ENCODE data around the gene BNC2. TPM values are rescaled to one million over a fixed set of nuclear protein-coding genes. Genes with fewer than 3 reads are reported as not detected.

BNC2 gene
- total and polyA plus RNA-seq, 2 experiments from 2014 or later = 19.3 to 20.7 TPM

- H3K79me2 ChIP-seq = peaks cover 4% of the 10 kb centered on the region
- no peaks in the 10 kb centered on the region for H3K27me3 ChIP-seq
- H3K36me3 ChIP-seq (replicated peaks; ENCODE audit: insufficient read depth, low read depth) = no peaks in the 10 kb centered on the region
- no peaks in the 10 kb centered on the region for H3K9me3 ChIP-seq (ENCODE audit: low read depth)
- H4K20me1 ChIP-seq (ENCODE audit: insufficient read depth, poor library complexity, severe bottlenecking) = no peaks in the 10 kb centered on the region
- no peak overlapping the region for H2AFZ ChIP-seq
- H3K4me2 ChIP-seq = no peak overlapping the region
- 98% methylated on average over 3 of the region's 3 CpGs for WGBS (ENCODE audit: low lambda C conversion rate, missing lambda C conversion rate)
- no peak overlapping the region for H3K4me3 ChIP-seq
- peaks cover 5% of the 10 kb centered on the region for H3K4me1 ChIP-seq (ENCODE audit: insufficient read depth)
- TF ChIP-seq CTCF (IDR thresholded peaks at IDR 0.05; ENCODE audit: poor library complexity) = no peak
- TF ChIP-seq EZH2phosphoT487 (IDR thresholded peaks at IDR 0.05; ENCODE audit: low read depth, severe bottlenecking, unreplicated experiment) = no peak
- TF ChIP-seq EZH2 (IDR thresholded peaks at IDR 0.05; ENCODE audit: borderline replicate concordance) = no peak
- no peak overlapping the region for H3K27ac ChIP-seq
- no peak for DNase-seq (ENCODE audit: low spot score)
- no peaks in the 10 kb centered on the region for H3K9me2 ChIP-seq (replicated peaks; ENCODE audit: insufficient read depth)
Observed at GRCh38 chr9:16676519-16676918, 194.0 kb downstream of the BNC2 start.

- Histone ChIP-seq H3K27ac (no peak overlapping the region), H3K36me3 (replicated peaks; ENCODE audit: insufficient read depth, low read depth) (no peaks in the 10 kb centered on the region), H3K27me3 (no peaks in the 10 kb centered on the region), H3K4me1 (ENCODE audit: insufficient read depth) (peaks cover 5% of the 10 kb centered on the region), H3K4me3 (no peak overlapping the region), H3K9me3 (ENCODE audit: low read depth) (no peaks in the 10 kb centered on the region), H3K79me2 (peaks cover 4% of the 10 kb centered on the region), H3K4me2 (no peak overlapping the region), H4K20me1 (ENCODE audit: insufficient read depth, poor library complexity, severe bottlenecking) (no peaks in the 10 kb centered on the region), H2AFZ (no peak overlapping the region), H3K9me2 (replicated peaks; ENCODE audit: insufficient read depth) (no peaks in the 10 kb centered on the region)
- DNase-seq (ENCODE audit: low spot score) = no peak
- WGBS (ENCODE audit: low lambda C conversion rate, missing lambda C conversion rate) = 92% methylated on average over 5 of the region's 5 CpGs
- no peak for TF ChIP-seq CTCF (IDR thresholded peaks at IDR 0.05; ENCODE audit: poor library complexity)
- TF ChIP-seq EZH2 (IDR thresholded peaks at IDR 0.05; ENCODE audit: borderline replicate concordance) = no peak
- TF ChIP-seq EZH2phosphoT487 (IDR thresholded peaks at IDR 0.05; ENCODE audit: low read depth, severe bottlenecking, unreplicated experiment) = no peak
Observed at GRCh38 chr9:16675131-16675530, 195.3 kb downstream of the BNC2 start.

GRCh38 chr9:16673171-16673570, 197.3 kb downstream of the BNC2 start:
- TF ChIP-seq EZH2phosphoT487 (IDR thresholded peaks at IDR 0.05; ENCODE audit: low read depth, severe bottlenecking, unreplicated experiment) = no peak
- no peak for TF ChIP-seq CTCF (IDR thresholded peaks at IDR 0.05; ENCODE audit: poor library complexity)
- TF ChIP-seq EZH2 (IDR thresholded peaks at IDR 0.05; ENCODE audit: borderline replicate concordance) = no peak
- H3K4me1 ChIP-seq (ENCODE audit: insufficient read depth) = peaks cover 5% of the 10 kb centered on the region
- no peak overlapping the region for H2AFZ ChIP-seq
- H3K4me2 ChIP-seq = no peak overlapping the region
- no peaks in the 10 kb centered on the region for H3K27me3 ChIP-seq
- no peaks in the 10 kb centered on the region for H3K36me3 ChIP-seq (replicated peaks; ENCODE audit: insufficient read depth, low read depth)
- no peaks in the 10 kb centered on the region for H3K9me3 ChIP-seq (ENCODE audit: low read depth)
- DNase-seq (ENCODE audit: low spot score) = no peak
- H4K20me1 ChIP-seq (ENCODE audit: insufficient read depth, poor library complexity, severe bottlenecking) = no peaks in the 10 kb centered on the region
- no peak overlapping the region for H3K4me3 ChIP-seq
- H3K9me2 ChIP-seq (replicated peaks; ENCODE audit: insufficient read depth) = no peaks in the 10 kb centered on the region
- H3K27ac ChIP-seq = no peak overlapping the region
- peaks cover 7% of the 10 kb centered on the region for H3K79me2 ChIP-seq

- Histone ChIP-seq H3K27ac (no peak overlapping the region), H3K27me3 (no peaks in the 10 kb centered on the region), H3K4me2 (no peak overlapping the region), H3K4me3 (no peak overlapping the region), H3K9me2 (replicated peaks; ENCODE audit: insufficient read depth) (no peaks in the 10 kb centered on the region), H3K4me1 (ENCODE audit: insufficient read depth) (peaks cover 5% of the 10 kb centered on the region), H2AFZ (no peak overlapping the region), H4K20me1 (ENCODE audit: insufficient read depth, poor library complexity, severe bottlenecking) (no peaks in the 10 kb centered on the region), H3K9me3 (ENCODE audit: low read depth) (no peaks in the 10 kb centered on the region), H3K79me2 (peaks cover 7% of the 10 kb centered on the region), H3K36me3 (replicated peaks; ENCODE audit: insufficient read depth, low read depth) (no peaks in the 10 kb centered on the region)
- DNase-seq (ENCODE audit: low spot score) = no peak
- 58% methylated on average over 3 of the region's 3 CpGs for WGBS (ENCODE audit: low lambda C conversion rate, missing lambda C conversion rate)
- TF ChIP-seq CTCF (IDR thresholded peaks at IDR 0.05; ENCODE audit: poor library complexity) (no peak), EZH2 (IDR thresholded peaks at IDR 0.05; ENCODE audit: borderline replicate concordance) (no peak), EZH2phosphoT487 (IDR thresholded peaks at IDR 0.05; ENCODE audit: low read depth, severe bottlenecking, unreplicated experiment) (no peak)
Observed at GRCh38 chr9:16672501-16672900, 198.0 kb downstream of the BNC2 start.
